Endodermal cell (in vitro differentiated cells): ENCODE results near the gene CIC. TPM values are rescaled to one million over a fixed set of nuclear protein-coding genes. Genes with fewer than 3 reads are reported as not detected.

Source experiments
- DNase-seq: peaks from one replicate; pipeline ENCODE4 v3.0.0-alpha.2; 2017
- H3K27ac ChIP-seq: 2 replicates; pipeline ENCODE4 v1.5.1; 2013; ENCODE audit warnings: mild to moderate bottlenecking, low read depth, low read length, moderate library complexity
- H3K27me3 ChIP-seq: 2 replicates; pipeline ENCODE4 v1.6.1; 2013; ENCODE audit warnings: mild to moderate bottlenecking, low read length, moderate library complexity; ENCODE audit not compliant: insufficient read depth, control insufficient read depth, poor library complexity, severe bottlenecking
- H3K36me3 ChIP-seq: 2 replicates; pipeline ENCODE4 v1.7.0; 2013; ENCODE audit warnings: mild to moderate bottlenecking, low read length, moderate library complexity; ENCODE audit not compliant: control insufficient read depth, insufficient read depth
- H3K4me1 ChIP-seq: one replicate; pipeline ENCODE4 v1.7.0; 2013; ENCODE audit warnings: low read length; ENCODE audit not compliant: control insufficient read depth, insufficient read depth
- H3K4me3 ChIP-seq: 2 replicates; pipeline ENCODE4 v1.5.1; 2013; ENCODE audit warnings: mild to moderate bottlenecking, low read length, moderate library complexity
- H3K9ac ChIP-seq: 2 replicates; pipeline ENCODE4 v1.6.1; 2013; ENCODE audit warnings: mild to moderate bottlenecking, low read length, moderate library complexity; ENCODE audit not compliant: poor library complexity, severe bottlenecking; ENCODE audit errors: extremely low read depth
- H3K9me3 ChIP-seq: 2 replicates; pipeline ENCODE4 v1.6.1; 2013; ENCODE audit warnings: mild to moderate bottlenecking, low read length, moderate library complexity; ENCODE audit not compliant: control insufficient read depth
- H3K27ac Mint-ChIP-seq: 2 replicates; pipeline ENCODE4 v1.8.0; 2020; ENCODE audit warnings: mixed read lengths
- H3K27me3 Mint-ChIP-seq: 2 replicates; pipeline ENCODE4 v1.8.0; 2021; ENCODE audit warnings: mild to moderate bottlenecking, mixed read lengths; ENCODE audit not compliant: insufficient read depth
- H3K36me3 Mint-ChIP-seq: 2 replicates; pipeline ENCODE4 v1.8.0; 2020; ENCODE audit warnings: low read depth, mixed read lengths
- H3K4me1 Mint-ChIP-seq: 2 replicates; pipeline ENCODE4 v1.8.0; 2020; ENCODE audit warnings: mixed read lengths
- H3K4me3 Mint-ChIP-seq: 2 replicates; pipeline ENCODE4 v1.8.0; 2020; ENCODE audit warnings: mild to moderate bottlenecking, moderate library complexity, mixed read lengths
- H3K9me3 Mint-ChIP-seq: 2 replicates; pipeline ENCODE4 v1.8.0; 2020; ENCODE audit warnings: mild to moderate bottlenecking, mixed read lengths
- CTCF ChIP-seq: fragments of 200-600 bp; sonication (generic); conservative IDR thresholded peaks from 2 replicates; pipeline ENCODE4 v1.5.0; 2021; ENCODE audit warnings: antibody characterized with exemption, mild to moderate bottlenecking
- WGBS, 2 experiments: methylation state at CpG; one replicate each; pipeline versions ENCODE4 v1.1.5 to v1.1.7; 2013; ENCODE audit warnings: missing lambda C conversion rate in 2 of 2, mixed read lengths in 1 of 2; ENCODE audit not compliant: insufficient coverage in 1 of 2, insufficient read length in 1 of 2; 5-methylcytosine and 5-hydroxymethylcytosine counted together
- total RNA-seq, 2 donors: library from RNA; stranded (reverse); fragmentation: NEBNext Ultra II Directional in 1 of 2; extraction: Animal tissue kit (Norgen Biotek cat#: 25700) in 1 of 2; gene quantifications; 2 replicates in 1 of 2; 3 replicates in 1 of 2; pipeline ENCODE4 v1.2.1, GENCODE V29; 2021

Gene CIC
- total RNA-seq, 2 donors from 2014 or later, result 48.6 to 57.6 TPM

GRCh38 chr19:42271045-42271419 is 2.0 kb downstream of the CIC start:
- H3K27me3 ChIP-seq, result no peaks in the 10 kb centered on the region
- Mint-ChIP-seq H3K4me3 (no peak overlapping the region), H3K36me3 (peaks cover 22% of the 10 kb centered on the region), H3K27me3 (no peaks in the 10 kb centered on the region), H3K9me3 (no peaks in the 10 kb centered on the region), H3K27ac (peak overlapping the region; percentile 65), H3K4me1 (peaks cover 25% of the 10 kb centered on the region)
- DNase-seq, result no peak
- H3K27ac ChIP-seq, result no peak overlapping the region
- H3K9ac ChIP-seq, result no peak overlapping the region
- H3K4me1 ChIP-seq, result peaks cover 4% of the 10 kb centered on the region
- peaks cover 16% of the 10 kb centered on the region for H3K36me3 ChIP-seq
- H3K9me3 ChIP-seq, result no peaks in the 10 kb centered on the region
- TF ChIP-seq CTCF, result no peak
- H3K4me3 ChIP-seq, result no peak overlapping the region
- 93 to 100% methylated on average over 3 of the region's 3 CpGs for WGBS, 2 experiments

- Histone ChIP-seq H3K9me3 (no peaks in the 10 kb centered on the region), H3K9ac (no peak overlapping the region), H3K4me3 (no peak overlapping the region), H3K27me3 (no peaks in the 10 kb centered on the region), H3K27ac (no peak overlapping the region), H3K4me1 (peaks cover 4% of the 10 kb centered on the region), H3K36me3 (peaks cover 16% of the 10 kb centered on the region)
- 95% methylated on average over 19 to 35 of the region's 35 CpGs for WGBS, 2 experiments
- Mint-ChIP-seq H3K4me1 (peaks cover 25% of the 10 kb centered on the region), H3K9me3 (no peaks in the 10 kb centered on the region), H3K27ac (peak overlapping the region; percentile 65), H3K4me3 (no peak overlapping the region), H3K27me3 (no peaks in the 10 kb centered on the region), H3K36me3 (peaks cover 23% of the 10 kb centered on the region)
- TF ChIP-seq CTCF, result no peak
- no peak for DNase-seq
These were observed 2.9 kb downstream of the CIC start for GRCh38 chr19:42271861-42272534.

- Mint-ChIP-seq H3K27ac (no peak overlapping the region), H3K36me3 (peaks cover 23% of the 10 kb centered on the region), H3K9me3 (no peaks in the 10 kb centered on the region), H3K4me3 (no peak overlapping the region), H3K27me3 (no peaks in the 10 kb centered on the region), H3K4me1 (peaks cover 24% of the 10 kb centered on the region)
- Histone ChIP-seq H3K36me3 (peaks cover 16% of the 10 kb centered on the region), H3K4me1 (peaks cover 4% of the 10 kb centered on the region), H3K27ac (no peak overlapping the region), H3K9ac (no peak overlapping the region), H3K9me3 (no peaks in the 10 kb centered on the region), H3K4me3 (no peak overlapping the region), H3K27me3 (no peaks in the 10 kb centered on the region)
- TF ChIP-seq CTCF, result no peak
- WGBS, 2 experiments, result 94 to 98% methylated on average over 5 to 9 of the region's 9 CpGs
- DNase-seq, result no peak
These were observed 3.5 kb downstream of the CIC start for GRCh38 chr19:42272535-42272897.
